Hematopoietic multipotent progenitor cell treated with erythropoietin and hydrocortisone succinate and interleukin-3 and kit ligand, for 15 days (in vitro differentiated cells): ENCODE results near the gene SYT15B.
"Not testable (repeated sequence)": the region's sequence is repeated elsewhere in the genome, so short reads cannot be mapped to it uniquely, and the experiment has no call there.

ENCODE experiments used
- DNase-seq: peaks from one replicate; pipeline ENCODE4 v3.0.0-alpha.2; 2015; ENCODE audit warnings: low spot score

The SYT15B gene

DNA sequence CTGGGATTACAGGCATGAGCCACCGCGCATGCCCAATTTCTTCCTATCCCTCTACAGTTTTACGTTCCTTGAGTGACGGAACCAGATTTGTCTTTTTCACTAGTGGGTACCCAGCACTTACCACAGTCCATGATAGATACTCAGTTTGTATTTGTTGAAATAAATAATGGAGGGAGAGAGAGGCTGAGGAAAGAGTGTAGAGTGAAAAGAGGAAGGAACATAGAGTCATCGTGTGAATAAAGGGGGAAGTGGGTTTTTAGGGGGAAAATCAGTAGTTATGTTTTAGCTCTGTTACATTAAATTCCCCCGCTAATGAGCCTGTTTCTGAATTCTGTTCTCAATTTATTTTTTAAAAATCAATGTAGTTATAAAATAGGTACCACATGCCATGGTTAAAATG lies 37.7 kb downstream of the SYT15B start:
- DNase-seq = not testable (repeated sequence)

GRCh38 chr10:47725047-47725446 lies 38.3 kb downstream of the SYT15B start:
- not testable (repeated sequence) for DNase-seq

- DNase-seq = not testable (repeated sequence)
Measured at GRCh38 chr10:47724119-47724518, 39.3 kb downstream of the SYT15B start.

- not testable (repeated sequence) for DNase-seq
Measured at GRCh38 chr10:47723362-47723761, 40.0 kb downstream of the SYT15B start.

DNA sequence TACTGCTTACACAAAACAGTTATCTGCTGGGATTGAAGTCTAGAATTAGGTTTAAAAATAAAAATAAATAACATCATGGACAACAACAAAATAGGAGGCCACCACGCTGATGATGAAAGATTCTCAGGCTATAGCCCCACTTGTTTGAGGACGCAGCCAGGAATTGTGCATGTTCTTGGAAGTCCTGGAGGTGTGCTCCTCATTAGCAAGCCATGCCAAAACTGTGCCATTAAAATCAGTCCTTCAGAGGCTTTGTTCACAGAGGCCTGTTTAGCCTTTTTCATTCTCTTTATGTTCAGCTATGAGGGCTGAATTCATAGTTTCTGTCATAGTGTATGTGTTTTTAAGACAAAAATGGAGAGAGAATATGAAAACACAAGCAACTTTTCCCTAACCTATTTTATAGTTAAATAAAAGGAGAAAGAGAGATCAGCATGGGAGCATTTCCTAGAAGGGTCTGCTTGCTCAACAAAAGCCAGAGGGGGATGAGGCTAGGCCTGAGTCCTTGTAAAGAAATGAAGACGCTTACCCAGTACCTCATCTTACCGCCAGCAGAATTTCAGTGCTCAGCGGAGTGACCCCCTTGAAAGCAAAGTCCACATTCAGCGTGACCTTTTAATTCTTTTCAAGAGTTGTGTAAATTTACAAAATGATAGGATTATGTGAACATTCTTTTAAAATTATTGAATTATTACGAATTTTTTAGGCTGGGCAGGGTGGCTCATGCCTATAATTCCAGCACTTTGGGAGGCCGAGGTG lies 46.2 kb downstream of the SYT15B start:
- not testable (repeated sequence) for DNase-seq
